GM12872 (cell line): ENCODE results near the gene SIAE.

ENCODE experiments used
- CTCF ChIP-seq: IDR thresholded peaks from 3 replicates; pipeline ENCODE4 v1.5.1; 2011; ENCODE audit warnings: low read depth, mild to moderate bottlenecking, low read length, moderate library complexity; ENCODE audit not compliant: insufficient read depth

SIAE gene

GRCh38 chr11:124673333-124674167, at the start of gene SIAE, which contains the start of gene SPA17:
Gene SIAE (minus strand): TSS chr11:124673739. CDS start chr11:124673708, 31 bp downstream.
Gene SPA17 (plus strand): TSS chr11:124673904. CDS start chr11:124675265, 1,361 bp downstream.
- TF ChIP-seq CTCF = no peak

- TF ChIP-seq CTCF = no peak
Measured at GRCh38 chr11:124722176-124722575, 48.6 kb upstream of the SIAE start.

- TF ChIP-seq CTCF = no peak
Measured at GRCh38 chr11:124719534-124719933, 46.0 kb upstream of the SIAE start.

GRCh38 chr11:124718801-124719200, 45.3 kb upstream of the SIAE start:
- TF ChIP-seq CTCF = no peak

GRCh38 chr11:124717786-124718651, 44.5 kb upstream of the SIAE start:
- TF ChIP-seq CTCF = no peak

- TF ChIP-seq CTCF = no peak
Measured at GRCh38 chr11:124717421-124717785, 43.9 kb upstream of the SIAE start.

- TF ChIP-seq CTCF = no peak
Measured at GRCh38 chr11:124716591-124716990, 43.1 kb upstream of the SIAE start.
